ENCODE results near the gene SCNM1. TPM values are rescaled to one million over a fixed set of nuclear protein-coding genes. Genes with fewer than 3 reads are reported as not detected.

The SCNM1 gene
- total RNA-seq, 1 experiment from 2014 or later, result 34.1 TPM

- TF ChIP-seq CTCF (IDR thresholded peaks at IDR 0.05 in 2 of 3, conservative IDR thresholded peaks at IDR 0.05 in 1 of 3; ENCODE audit: borderline replicate concordance in 1 of 3, insufficient read depth in 1 of 3, low read depth in 2 of 3, low read length in 2 of 3), result no peak
- no peak for TF ChIP-seq REST (IDR thresholded peaks at IDR 0.05; ENCODE audit: low read depth)
- TF ChIP-seq JUND (IDR thresholded peaks at IDR 0.05), result no peak
- TF ChIP-seq ZNF274 (IDR thresholded peaks at IDR 0.05; ENCODE audit: low read depth, low read length), result no peak
- TF ChIP-seq POLR2A (IDR thresholded peaks at IDR 0.05; ENCODE audit: borderline replicate concordance, extremely low read depth, insufficient read depth, insufficient read length), result no peak
- TF ChIP-seq EZH2 (IDR thresholded peaks at IDR 0.05), result no peak
- no peak for TF ChIP-seq CBX3 (IDR thresholded peaks at IDR 0.05; ENCODE audit: low read depth)
- TF ChIP-seq YY1 (IDR thresholded peaks at IDR 0.05; ENCODE audit: extremely low read depth, insufficient replicate concordance, low read depth, low read length), result no peak
Observed at GRCh38 chr1:151137789-151138188, 28.2 kb upstream of the SCNM1 start (continued).

GRCh38 chr1:151142411-151143056 lies 23.4 kb upstream of the SCNM1 start:
- POLR2A ChIA-PET, result no interaction called here
- ATAC-seq, result no peak

More at GRCh38 chr1:151142411-151143056, 23.4 kb upstream of the SCNM1 start:
- no peak overlapping the region for H3K4me2 ChIP-seq (ENCODE audit: low read length)
- no TSS peak for BruUV-seq (replicated peaks)
- no peaks in the 10 kb centered on the region for H3K79me2 ChIP-seq (ENCODE audit: insufficient read depth, low read length)
- TF ChIP-seq EZH2 (IDR thresholded peaks at IDR 0.05), result no peak
- H3K27me3 ChIP-seq (ENCODE audit: insufficient read depth, low read length), result no peaks in the 10 kb centered on the region
- no peaks in the 10 kb centered on the region for H3K9me3 ChIP-seq (ENCODE audit: control insufficient read depth in 1 of 2, insufficient read depth in 1 of 2, low read depth in 1 of 2, low read length in 2 of 2)
- intact Hi-C loops (cut with micrococcal nuclease), result no loop called here
- no peak for DNase-seq (ENCODE audit: low read depth, low spot score)
- H4K20me1 ChIP-seq (ENCODE audit: insufficient read depth), result no peaks in the 10 kb centered on the region
- no peak overlapping the region for H3K9ac ChIP-seq (ENCODE audit: low read length)
- H2AFZ ChIP-seq (ENCODE audit: low read depth, low read length, poor library complexity, severe bottlenecking), result no peak overlapping the region
- no peaks in the 10 kb centered on the region for H3K36me3 ChIP-seq (ENCODE audit: control insufficient read depth in 1 of 2, insufficient read depth in 2 of 2, low read length in 2 of 2)
- H3K4me3 ChIP-seq (replicated peaks in 1 of 2; ENCODE audit: low read depth in 1 of 2, low read length in 2 of 2), result no peak overlapping the region
- no peak overlapping the region for H3K27ac ChIP-seq (ENCODE audit: low read depth, low read length)
- H3K9me2 ChIP-seq (ENCODE audit: insufficient read depth), result no peaks in the 10 kb centered on the region
- peaks cover 7 to 17% of the 10 kb centered on the region in 2 experiments; a peak in 3 of 4 replicates for H3K4me1 ChIP-seq (ENCODE audit: control insufficient read depth in 1 of 2, insufficient read depth in 2 of 2, low read length in 2 of 2)
- ChIA-PET CTCF (interaction anchor here (0.7 to 0.9 kb wide), 2 partner anchors 14 to 41 kb away, joined by 3 read pairs; partner anchors contain the start of gene TNFAIP8L2), RAD21 (ENCODE audit: low non-redundant PET in 1 of 2, low total read pairs in 2 of 2, uncharacterized antibody in 2 of 2, unreplicated experiment in 2 of 2) (no interaction called here)
